Ovary (tissue), 9 donors: Measurements from ENCODE around the gene RNASE11. TPM values are rescaled to one million over a fixed set of nuclear protein-coding genes. Genes with fewer than 3 reads are reported as not detected.
"Not testable (repeated sequence)": the region's sequence is repeated elsewhere in the genome, so short reads cannot be mapped to it uniquely, and the experiment has no call there.

Experiments used
- DNase-seq, 5 donors: peaks; one replicate each; pipeline ENCODE4 v3.0.0-alpha.2; 2019 to 2020
- H3K27ac ChIP-seq, 2 donors: fragments of 200-600 bp; one replicate each; pipeline versions ENCODE4 v1.5.1 to v1.8.0; 2019 to 2022
- H3K27me3 ChIP-seq: fragments of 200-600 bp; one replicate; pipeline ENCODE4 v1.8.0; 2022
- H3K36me3 ChIP-seq: fragments of 200-600 bp; sonication (generic); one replicate; pipeline ENCODE4 v1.5.1; 2019
- H3K4me1 ChIP-seq: one replicate; pipeline ENCODE4 v1.8.1; 2013; ENCODE audit warnings: mild to moderate bottlenecking, moderate library complexity; ENCODE audit not compliant: insufficient read depth
- H3K4me3 ChIP-seq: fragments of 200-600 bp; sonication (generic); one replicate; pipeline ENCODE4 v1.5.1; 2017
- H3K9me3 ChIP-seq, 2 donors: fragments of 200-600 bp in 1 of 2; sonication (generic) in 1 of 2; one replicate each; pipeline versions ENCODE4 v1.5.1 to v1.8.1; 2013 to 2019; ENCODE audit warnings: mild to moderate bottlenecking in 1 of 2, moderate library complexity in 1 of 2
- CTCF ChIP-seq, 3 donors: fragments of 450-650 bp in 2 of 3; fragments of 200-600 bp in 1 of 3; IDR thresholded peaks; one replicate each; pipeline versions ENCODE4 v1.5.1 to v1.8.0; 2016 to 2022; ENCODE audit warnings: antibody characterized with exemption in 3 of 3, mild to moderate bottlenecking in 1 of 3
- EP300 ChIP-seq: sonication (generic); formaldehyde crosslinking; IDR thresholded peaks from one replicate; pipeline ENCODE4 v1.6.1; 2017; ENCODE audit warnings: antibody characterized with exemption
- POLR2A ChIP-seq: fragments of 450-650 bp; IDR thresholded peaks from one replicate; pipeline ENCODE4 v1.6.1; 2017; ENCODE audit warnings: antibody characterized with exemption, mild to moderate bottlenecking, moderate library complexity
- WGBS, 3 donors: extraction: QIAGEN DNeasy Blood & Tissue Kit in 1 of 3; methylation state at CpG; one replicate each; pipeline versions ENCODE4 v1.1.5 to v1.1.7; 2013 to 2017; 5-methylcytosine and 5-hydroxymethylcytosine counted together
- intact Hi-C, 4 donors: fragments of 100-400 bp; cut with DNase I; formaldehyde crosslinking; loops; one replicate each; pipeline versions ENCODE4 v1.11.0 to v1.15.1; 2022 to 2023
- polyA plus RNA-seq, 2 donors: library from polyadenylated mRNA; stranded (reverse); fragments of 200-250 nt in 1 of 2; fragments of 350-450 nt in 1 of 2; fragmentation: Illumina TruSeq in 1 of 2; extraction: RNeasy Lipid Tissue Mini Kit (QIAGEN cat#74804) in 1 of 2; gene quantifications; one replicate each; pipeline ENCODE4 v1.2.3, GENCODE V29; 2013 to 2014
- total RNA-seq, 7 donors: library from RNA; depleted of rRNA in 2 of 7; stranded (reverse); fragments of >200 nt in 2 of 7; fragmentation: NEBNext Ultra II Directional in 3 of 7; extraction: Animal tissue kit (Norgen Biotek cat#: 25700) in 3 of 7; gene quantifications; one replicate each; pipeline versions ENCODE4 v1.1.0 to v1.2.4, GENCODE V29; 2016 to 2023
- donor health status: DM: no; HTN: no; CAD: no; lungs with moderate emphysema.
- donor health status: DM: no; HTN: no; CAD: no.
- donor health status: Bipolar disorder and iron deficiency.
- donor health status: DM: yes; HTN: yes; CAD: no.
- donor health status: DM: no; HTN: no; CAD: no.
- donor health status: DM: yes; HTN: yes; CAD: no.

Gene RNASE11
- total and polyA plus RNA-seq, 9 donors: 0.28 TPM; not detected in 8

DNA sequence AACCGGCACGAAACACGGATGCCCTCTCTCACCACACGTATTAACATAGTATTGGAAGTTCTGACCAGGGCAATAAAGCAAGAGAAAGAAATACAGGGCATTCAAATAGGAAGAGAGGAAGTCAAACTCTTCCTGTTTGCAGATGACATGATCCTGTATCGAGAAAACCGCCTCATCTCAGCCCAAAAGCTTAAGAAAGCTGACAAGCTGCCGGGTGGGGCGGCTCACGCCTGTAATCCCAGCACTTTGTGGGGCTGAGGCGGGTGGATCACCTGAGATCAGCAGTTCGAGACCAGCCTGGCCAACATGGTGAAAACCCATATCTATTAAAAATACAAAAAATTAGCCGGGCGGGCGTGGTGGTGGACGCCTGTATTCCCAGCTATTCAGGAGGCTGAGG is 36.0 kb upstream of the RNASE11 start:
- no peaks in the 10 kb centered on the region for H3K27me3 ChIP-seq
- WGBS, 3 donors: 52 to 60% (median 54%) methylated on average over 15 of the region's 15 CpGs

GRCh38 chr14:20622816-20623291 is 35.1 kb upstream of the RNASE11 start:
- Histone ChIP-seq H3K27me3 (no peaks in the 10 kb centered on the region), H3K9me3 (no peaks in the 10 kb centered on the region), H3K4me3 (no peak overlapping the region), H3K36me3 (no peaks in the 10 kb centered on the region), H3K27ac (no peak overlapping the region), H3K4me1 (peaks cover 11% of the 10 kb centered on the region)
- intact Hi-C loops: no loop called here
- TF ChIP-seq EP300: no peak
- no peak for TF ChIP-seq CTCF (IDR thresholded peaks at IDR 0.05)
- no peak for TF ChIP-seq POLR2A
- WGBS, 3 donors: 7 to 10% (median 9%) methylated on average over 17 to 29 of the region's 29 CpGs
- peak in 1 of 5 donors; percentile 61 for DNase-seq

More for the DNA sequence above, 36.0 kb upstream of the RNASE11 start:
- no peak for DNase-seq
- intact Hi-C loops: no loop called here
- no peaks in the 10 kb centered on the region for H3K9me3 ChIP-seq
- H3K36me3 ChIP-seq: no peaks in the 10 kb centered on the region
- H3K4me1 ChIP-seq: peaks cover 11% of the 10 kb centered on the region
- no peak overlapping the region for H3K27ac ChIP-seq
- no peak overlapping the region for H3K4me3 ChIP-seq
- TF ChIP-seq EP300: no peak
- no peak for TF ChIP-seq POLR2A
- TF ChIP-seq CTCF (IDR thresholded peaks at IDR 0.05): no peak

GRCh38 chr14:20620798-20621478 is 33.1 kb upstream of the RNASE11 start:
- 52 to 70% (median 62%) methylated on average over 2 of the region's 2 CpGs for WGBS, 3 donors
- H3K36me3 ChIP-seq: no peaks in the 10 kb centered on the region
- H3K4me3 ChIP-seq: no peak overlapping the region
- H3K27ac ChIP-seq: no peak overlapping the region
- no peaks in the 10 kb centered on the region for H3K27me3 ChIP-seq
- DNase-seq: no peak
- intact Hi-C loops: no loop called here
- no peak for TF ChIP-seq CTCF (IDR thresholded peaks at IDR 0.05)
- TF ChIP-seq POLR2A: no peak
- no peak for TF ChIP-seq EP300
- peaks cover 8% of the 10 kb centered on the region for H3K4me1 ChIP-seq
- no peaks in the 10 kb centered on the region for H3K9me3 ChIP-seq

- H3K4me3 ChIP-seq, DNase-seq, H3K27me3 ChIP-seq, H3K36me3 ChIP-seq, intact Hi-C loops, H3K9me3 ChIP-seq, H3K4me1 ChIP-seq, H3K27ac ChIP-seq: not testable (repeated sequence)
- 80 to 85% (median 82%) methylated on average over 6 of the region's 6 CpGs for WGBS, 3 donors
These were observed 31.9 kb upstream of the RNASE11 start for GRCh38 chr14:20619688-20620087.

- Histone ChIP-seq H3K4me1 (peaks cover 5% of the 10 kb centered on the region), H3K9me3 (no peaks in the 10 kb centered on the region), H3K27me3 (no peaks in the 10 kb centered on the region), H3K4me3 (no peak overlapping the region), H3K36me3 (no peaks in the 10 kb centered on the region), H3K27ac (no peak overlapping the region)
- TF ChIP-seq EP300 (no peak), CTCF (IDR thresholded peaks at IDR 0.05) (no peak), POLR2A (no peak)
- 52 to 62% (median 56%) methylated on average over 4 of the region's 4 CpGs for WGBS, 3 donors
- DNase-seq: no peak
- intact Hi-C loops: no loop called here
These were observed 30.5 kb upstream of the RNASE11 start for GRCh38 chr14:20618271-20618749.
